GM12878 (cell line): ENCODE measurements around the gene FKBP2. TPM values are rescaled to one million over a fixed set of nuclear protein-coding genes. Genes with fewer than 3 reads are reported as not detected.

Source experiments
- ATAC-seq: fragments of 200-7000 bp; cut with Tn5 transposase; 3 replicates; pipeline ENCODE4 v1.9.1; 2020; ENCODE audit warnings: mild to moderate bottlenecking, moderate library complexity
- BruUV-seq: library from RNA; stranded (reverse); fragments of 400-500 nt; replicated peaks from 2 replicates; lab custom pipeline; 2021; lab: Mats Ljungman, UMichigan
- CTCF ChIA-PET: fragments of 300-600 bp; sonication (Branson Sonifier 250); formaldehyde crosslinking; extraction: SDS; loops from one replicate; lab custom pipeline; 2021; ENCODE audit warnings: inconsistent platforms; lab: Yijun Ruan, JAX
- POLR2A ChIA-PET: fragments of 350-600 bp; formaldehyde crosslinking; extraction: SDS; loops from one replicate; lab custom pipeline; 2021; ENCODE audit warnings: inconsistent platforms; lab: Charles Lee
- RAD21 ChIA-PET: fragments of 300-600 bp; sonication (Branson Sonifier 250); formaldehyde crosslinking; loops from one replicate; lab custom pipeline; 2023; ENCODE audit warnings: antibody characterized with exemption; ENCODE audit not compliant: unreplicated experiment; lab: Charles Lee
- SMC1A ChIA-PET: fragments of 300-600 bp; sonication (Branson Sonifier 250); formaldehyde crosslinking; loops from one replicate; lab custom pipeline; 2023; ENCODE audit not compliant: unreplicated experiment, uncharacterized antibody; lab: Charles Lee
- DNase-seq: peaks from one replicate; pipeline ENCODE4 v3.0.0-alpha.2; 2011; ENCODE audit warnings: low read depth, low spot score
- FAIRE-seq: peaks from 3 replicates; lab custom pipeline; 2011; peaks lifted over from hg19 to GRCh38; lab: Jason Lieb, UNC
- H2AFZ ChIP-seq: 2 replicates; pipeline ENCODE4 v1.6.0; 2011; ENCODE audit warnings: low read depth, low read length, control low read depth; ENCODE audit not compliant: control insufficient read depth
- H3K27ac ChIP-seq: 2 replicates; pipeline ENCODE4 v1.5.1; 2011; ENCODE audit warnings: control low read depth; ENCODE audit not compliant: control insufficient read depth, insufficient read depth
- H3K27me3 ChIP-seq, 2 experiments: replicated peaks in 1 of 2; 2 replicates each; pipeline versions ENCODE4 v1.6.0 to v1.6.1; 2011; ENCODE audit warnings: low read length in 1 of 2; ENCODE audit not compliant: control insufficient read depth in 2 of 2, insufficient read depth in 2 of 2
- H3K36me3 ChIP-seq, 2 experiments: 2 replicates each; pipeline ENCODE4 v1.5.1; 2011; ENCODE audit warnings: low read length in 1 of 2; ENCODE audit not compliant: control insufficient read depth in 2 of 2, insufficient read depth in 2 of 2
- H3K4me1 ChIP-seq: 2 replicates; pipeline ENCODE4 v1.6.1; 2011; ENCODE audit warnings: mild to moderate bottlenecking, low read length, moderate library complexity, mixed read lengths; ENCODE audit not compliant: control insufficient read depth, insufficient read depth
- H3K4me2 ChIP-seq: 2 replicates; pipeline ENCODE4 v1.6.0; 2011; ENCODE audit warnings: control low read depth; ENCODE audit not compliant: control insufficient read depth, insufficient read depth
- H3K4me3 ChIP-seq: fragments of 200-600 bp; sonication (generic); 2 replicates; pipeline ENCODE4 v1.5.1; 2016
- H3K79me2 ChIP-seq: 2 replicates; pipeline ENCODE4 v1.6.0; 2011; ENCODE audit warnings: low read length; ENCODE audit not compliant: control insufficient read depth, insufficient read depth
- H3K9ac ChIP-seq: 2 replicates; pipeline ENCODE4 v1.8.0; 2011; ENCODE audit warnings: low read length, control low read depth, mixed read lengths; ENCODE audit not compliant: control insufficient read depth, insufficient read depth
- H3K9me3 ChIP-seq: replicated peaks from 3 replicates; pipeline ENCODE4 v1.5.1; 2011; ENCODE audit warnings: mild to moderate bottlenecking, low read length; ENCODE audit not compliant: control insufficient read depth, insufficient read depth
- H4K20me1 ChIP-seq: 2 replicates; pipeline ENCODE4 v1.6.0; 2011; ENCODE audit not compliant: control insufficient read depth, insufficient read depth
- BCL11A ChIP-seq: IDR thresholded peaks from 2 replicates; pipeline ENCODE4 v1.6.1; 2011; ENCODE audit warnings: low read depth, low read length
- EED ChIP-seq: sonication (generic); IDR thresholded peaks from 2 replicates; pipeline ENCODE4 v1.6.1; 2016; ENCODE audit warnings: antibody characterized with exemption, low read depth
- MEF2B ChIP-seq: fragments of 450-650 bp; IDR thresholded peaks from 2 replicates; pipeline ENCODE4 v1.6.1; 2018; ENCODE audit warnings: mild to moderate bottlenecking, moderate library complexity; ENCODE audit not compliant: partially characterized antibody, poor library complexity, severe bottlenecking
- NR2C2 ChIP-seq: IDR thresholded peaks from 2 replicates; pipeline ENCODE4 v1.6.1; 2011; ENCODE audit warnings: borderline replicate concordance, low read depth; ENCODE audit not compliant: control insufficient read depth, insufficient read length
- NRF1 ChIP-seq: conservative IDR thresholded peaks from 2 replicates; pipeline ENCODE4 v1.6.1; 2011; ENCODE audit warnings: mild to moderate bottlenecking, low read depth, low read length, improper control_type of control experiment
- WGBS: methylation state at CpG from one replicate; pipeline ENCODE4 v1.1.6; 2016; ENCODE audit warnings: low lambda C conversion rate; ENCODE audit not compliant: insufficient replicate concordance, insufficient coverage; ENCODE audit errors: missing lambda C conversion rate; 5-methylcytosine and 5-hydroxymethylcytosine counted together
- in situ Hi-C: fragments of 300-500 bp; cut with MboI; formaldehyde crosslinking; loops from 9 replicates; pipeline ENCODE4 v1.14.3; 2018; ENCODE audit warnings: mixed read lengths
- intact Hi-C: fragments of 100-400 bp; cut with micrococcal nuclease; formaldehyde crosslinking; loops from one replicate; pipeline ENCODE4 v1.14.2; 2022; ENCODE audit not compliant: unreplicated experiment
- polyA plus RNA-seq, 11 experiments: library from polyadenylated mRNA; depleted of rRNA in 4 of 11; unstranded in 6 of 11; stranded (reverse) in 5 of 11; fragments of >200 nt; fragmentation: Nextera tagmentation in 4 of 11; fragmentation: Illumina TruSeq in 1 of 11; extraction: Ambion mirVana in 4 of 11; extraction: Trizol in 1 of 11; gene quantifications; 1 replicate in 1 of 11; 2 replicates in 10 of 11; pipeline versions ENCODE4 v1.2.1 to v1.2.3, GENCODE V29; 2011 to 2016; ENCODE audit warnings: inconsistent platforms in 2 of 11, missing spikeins in 2 of 11, low read depth in 1 of 11
- total RNA-seq, 4 experiments: library from RNA; depleted of rRNA in 3 of 4; stranded (reverse); fragments of >200 nt in 3 of 4; fragmentation: Illumina TruSeq in 1 of 4; extraction: Trizol in 1 of 4; gene quantifications; 2 replicates each; pipeline versions ENCODE4 v1.2.1 to v1.2.3, GENCODE V29; 2013 to 2021
- TF ChIP-seq, protein P1 (sequence below): fragments of 450-650 bp; IDR thresholded peaks from 2 replicates; pipeline ENCODE4 v1.6.1; 2017; ENCODE audit warnings: mild to moderate bottlenecking, moderate library complexity
- TF ChIP-seq, protein P2 (sequence below): fragments of 450-650 bp; conservative IDR thresholded peaks from 2 replicates; pipeline ENCODE4 v1.6.1; 2017; ENCODE audit warnings: mild to moderate bottlenecking, moderate library complexity
- TF ChIP-seq, protein P3 (sequence below), 3 experiments: IDR thresholded peaks in 2 of 3; conservative IDR thresholded peaks in 1 of 3; 2 replicates each; pipeline ENCODE4 v1.5.1; 2011; ENCODE audit warnings: low read depth in 3 of 3, low read length in 3 of 3, mild to moderate bottlenecking in 3 of 3, control low read depth in 2 of 3, moderate library complexity in 2 of 3, inconsistent platforms in 1 of 3, mixed read lengths in 1 of 3; ENCODE audit not compliant: control insufficient read depth in 2 of 3, insufficient read depth in 1 of 3; ENCODE audit errors: extremely low read depth in 1 of 3

The FKBP2 gene
- total and polyA plus RNA-seq, 10 of the 15 experiments (the other 5 are each of a cell fraction or from before 2014, with no cell fraction given), result 1.8 to 99.7 (median 39.5) TPM

DNA sequence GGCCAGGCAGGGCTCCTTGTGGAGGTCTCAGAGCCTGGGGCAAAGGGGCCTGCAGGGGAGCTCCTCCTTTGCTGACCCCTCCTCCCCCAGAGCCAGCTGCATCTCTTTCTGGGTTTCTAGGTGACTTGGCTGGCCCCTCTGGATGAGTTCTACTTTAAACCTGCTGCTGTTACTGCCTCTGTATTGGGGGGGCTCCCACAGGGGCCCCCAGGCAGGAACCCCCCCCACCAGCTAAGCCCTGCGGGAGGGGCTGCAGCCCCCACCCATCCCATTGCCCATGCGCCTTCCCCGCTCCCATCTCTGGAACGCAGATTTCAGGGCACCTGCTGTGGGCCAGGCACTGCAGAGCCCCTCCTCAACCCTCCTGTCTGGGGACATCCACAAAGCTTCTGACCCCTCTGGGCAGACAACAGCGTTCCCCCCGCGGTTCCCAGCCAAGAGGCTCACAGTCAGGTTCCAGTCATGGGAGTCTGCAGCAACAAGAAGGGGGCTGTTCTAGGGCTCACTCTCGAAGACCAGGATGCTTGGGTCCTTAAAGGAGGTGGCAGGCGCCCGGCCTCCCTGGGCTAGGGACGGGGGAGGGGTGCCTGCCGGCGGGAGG lies 9.6 kb downstream of the FKBP2 start:
- TF ChIP-seq NR2C2 (no peak), BCL11A (no peak), EED (no peak), MEF2B (no peak), NRF1 (no peak)
- TF ChIP-seq, protein P1, sequence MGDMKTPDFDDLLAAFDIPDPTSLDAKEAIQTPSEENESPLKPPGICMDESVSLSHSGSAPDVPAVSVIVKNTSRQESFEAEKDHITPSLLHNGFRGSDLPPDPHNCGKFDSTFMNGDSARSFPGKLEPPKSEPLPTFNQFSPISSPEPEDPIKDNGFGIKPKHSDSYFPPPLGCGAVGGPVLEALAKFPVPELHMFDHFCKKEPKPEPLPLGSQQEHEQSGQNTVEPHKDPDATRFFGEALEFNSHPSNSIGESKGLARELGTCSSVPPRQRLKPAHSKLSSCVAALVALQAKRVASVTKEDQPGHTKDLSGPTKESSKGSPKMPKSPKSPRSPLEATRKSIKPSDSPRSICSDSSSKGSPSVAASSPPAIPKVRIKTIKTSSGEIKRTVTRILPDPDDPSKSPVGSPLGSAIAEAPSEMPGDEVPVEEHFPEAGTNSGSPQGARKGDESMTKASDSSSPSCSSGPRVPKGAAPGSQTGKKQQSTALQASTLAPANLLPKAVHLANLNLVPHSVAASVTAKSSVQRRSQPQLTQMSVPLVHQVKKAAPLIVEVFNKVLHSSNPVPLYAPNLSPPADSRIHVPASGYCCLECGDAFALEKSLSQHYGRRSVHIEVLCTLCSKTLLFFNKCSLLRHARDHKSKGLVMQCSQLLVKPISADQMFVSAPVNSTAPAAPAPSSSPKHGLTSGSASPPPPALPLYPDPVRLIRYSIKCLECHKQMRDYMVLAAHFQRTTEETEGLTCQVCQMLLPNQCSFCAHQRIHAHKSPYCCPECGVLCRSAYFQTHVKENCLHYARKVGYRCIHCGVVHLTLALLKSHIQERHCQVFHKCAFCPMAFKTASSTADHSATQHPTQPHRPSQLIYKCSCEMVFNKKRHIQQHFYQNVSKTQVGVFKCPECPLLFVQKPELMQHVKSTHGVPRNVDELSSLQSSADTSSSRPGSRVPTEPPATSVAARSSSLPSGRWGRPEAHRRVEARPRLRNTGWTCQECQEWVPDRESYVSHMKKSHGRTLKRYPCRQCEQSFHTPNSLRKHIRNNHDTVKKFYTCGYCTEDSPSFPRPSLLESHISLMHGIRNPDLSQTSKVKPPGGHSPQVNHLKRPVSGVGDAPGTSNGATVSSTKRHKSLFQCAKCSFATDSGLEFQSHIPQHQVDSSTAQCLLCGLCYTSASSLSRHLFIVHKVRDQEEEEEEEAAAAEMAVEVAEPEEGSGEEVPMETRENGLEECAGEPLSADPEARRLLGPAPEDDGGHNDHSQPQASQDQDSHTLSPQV, result no peak
- TF ChIP-seq, protein P2, sequence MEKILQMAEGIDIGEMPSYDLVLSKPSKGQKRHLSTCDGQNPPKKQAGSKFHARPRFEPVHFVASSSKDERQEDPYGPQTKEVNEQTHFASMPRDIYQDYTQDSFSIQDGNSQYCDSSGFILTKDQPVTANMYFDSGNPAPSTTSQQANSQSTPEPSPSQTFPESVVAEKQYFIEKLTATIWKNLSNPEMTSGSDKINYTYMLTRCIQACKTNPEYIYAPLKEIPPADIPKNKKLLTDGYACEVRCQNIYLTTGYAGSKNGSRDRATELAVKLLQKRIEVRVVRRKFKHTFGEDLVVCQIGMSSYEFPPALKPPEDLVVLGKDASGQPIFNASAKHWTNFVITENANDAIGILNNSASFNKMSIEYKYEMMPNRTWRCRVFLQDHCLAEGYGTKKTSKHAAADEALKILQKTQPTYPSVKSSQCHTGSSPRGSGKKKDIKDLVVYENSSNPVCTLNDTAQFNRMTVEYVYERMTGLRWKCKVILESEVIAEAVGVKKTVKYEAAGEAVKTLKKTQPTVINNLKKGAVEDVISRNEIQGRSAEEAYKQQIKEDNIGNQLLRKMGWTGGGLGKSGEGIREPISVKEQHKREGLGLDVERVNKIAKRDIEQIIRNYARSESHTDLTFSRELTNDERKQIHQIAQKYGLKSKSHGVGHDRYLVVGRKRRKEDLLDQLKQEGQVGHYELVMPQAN, result no peak
- TF ChIP-seq, protein P3, sequence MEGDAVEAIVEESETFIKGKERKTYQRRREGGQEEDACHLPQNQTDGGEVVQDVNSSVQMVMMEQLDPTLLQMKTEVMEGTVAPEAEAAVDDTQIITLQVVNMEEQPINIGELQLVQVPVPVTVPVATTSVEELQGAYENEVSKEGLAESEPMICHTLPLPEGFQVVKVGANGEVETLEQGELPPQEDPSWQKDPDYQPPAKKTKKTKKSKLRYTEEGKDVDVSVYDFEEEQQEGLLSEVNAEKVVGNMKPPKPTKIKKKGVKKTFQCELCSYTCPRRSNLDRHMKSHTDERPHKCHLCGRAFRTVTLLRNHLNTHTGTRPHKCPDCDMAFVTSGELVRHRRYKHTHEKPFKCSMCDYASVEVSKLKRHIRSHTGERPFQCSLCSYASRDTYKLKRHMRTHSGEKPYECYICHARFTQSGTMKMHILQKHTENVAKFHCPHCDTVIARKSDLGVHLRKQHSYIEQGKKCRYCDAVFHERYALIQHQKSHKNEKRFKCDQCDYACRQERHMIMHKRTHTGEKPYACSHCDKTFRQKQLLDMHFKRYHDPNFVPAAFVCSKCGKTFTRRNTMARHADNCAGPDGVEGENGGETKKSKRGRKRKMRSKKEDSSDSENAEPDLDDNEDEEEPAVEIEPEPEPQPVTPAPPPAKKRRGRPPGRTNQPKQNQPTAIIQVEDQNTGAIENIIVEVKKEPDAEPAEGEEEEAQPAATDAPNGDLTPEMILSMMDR (IDR thresholded peaks at IDR 0.05 in 2 of 3, conservative IDR thresholded peaks at IDR 0.05 in 1 of 3; ENCODE audit: control insufficient read depth in 2 of 3, extremely low read depth in 1 of 3, insufficient read depth in 1 of 3, low read depth in 3 of 3, low read length in 3 of 3), result no peak
- Histone ChIP-seq H2AFZ (peak overlapping the region; percentile 85; the same call in 1 of the 2 replicates), H3K4me2 (peak overlapping the region; percentile 89), H3K27ac (no peak overlapping the region), H3K9ac (no peak overlapping the region), H3K4me1 (peaks cover 10% of the 10 kb centered on the region), H3K27me3 (no peaks in the 10 kb centered on the region), H3K79me2 (peaks cover 10% of the 10 kb centered on the region), H4K20me1 (no peaks in the 10 kb centered on the region), H3K4me3 (peak overlapping the region; percentile 38; the same call in 1 of the 2 replicates), H3K9me3 (no peaks in the 10 kb centered on the region), H3K36me3 (no peaks in the 10 kb centered on the region; a peak in 1 of 4 replicates)
- in situ Hi-C loops, result no loop called here
- no peak for DNase-seq
- peak; percentile 13 for ATAC-seq
- intact Hi-C loops, result loop anchor here (2.0 kb wide), 2 partner anchors 18 to 50 kb away; partner anchors contain the start of gene CATSPERZ
- no peak for FAIRE-seq
- BruUV-seq, result no TSS peak
- ChIA-PET POLR2A (interaction anchor here (0.6 to 1.8 kb wide), 9 partner anchors 9 to 53 kb away, joined by 3 to 9 read pairs (median 4); partner anchors contain the start of genes FKBP2, NUDT22 and TRPT1), CTCF (interaction anchor here (0.7 to 4.8 kb wide), 11 partner anchors 9 to 91 kb away, joined by 3 to 64 read pairs (median 6); partner anchors contain the start of genes CATSPERZ, FERMT3, FKBP2 and NUDT22), RAD21 (interaction anchor here (1.4 to 3.1 kb wide), 3 partner anchors 9 to 50 kb away, joined by 5 to 30 read pairs (median 7); partner anchors contain the start of genes CATSPERZ, FERMT3 and FKBP2), SMC1A (interaction anchor here (0.7 to 1.2 kb wide), 3 partner anchors 19 to 50 kb away, joined by 3 to 5 read pairs (median 3); no protein-coding TSS in a partner anchor)
- 1% methylated on average over 9 of the region's 13 CpGs for WGBS
